HG02938 (cell line): ENCODE measurements around the gene GPT2.

ENCODE experiments used
- ATAC-seq: cut with Tn5 transposase; IDR thresholded peaks from one replicate; pipeline ENCODE4 v1.9.1; 2021; ENCODE audit warnings: mild to moderate bottlenecking, moderate library complexity; ENCODE audit not compliant: unreplicated experiment

GPT2 gene

DNA sequence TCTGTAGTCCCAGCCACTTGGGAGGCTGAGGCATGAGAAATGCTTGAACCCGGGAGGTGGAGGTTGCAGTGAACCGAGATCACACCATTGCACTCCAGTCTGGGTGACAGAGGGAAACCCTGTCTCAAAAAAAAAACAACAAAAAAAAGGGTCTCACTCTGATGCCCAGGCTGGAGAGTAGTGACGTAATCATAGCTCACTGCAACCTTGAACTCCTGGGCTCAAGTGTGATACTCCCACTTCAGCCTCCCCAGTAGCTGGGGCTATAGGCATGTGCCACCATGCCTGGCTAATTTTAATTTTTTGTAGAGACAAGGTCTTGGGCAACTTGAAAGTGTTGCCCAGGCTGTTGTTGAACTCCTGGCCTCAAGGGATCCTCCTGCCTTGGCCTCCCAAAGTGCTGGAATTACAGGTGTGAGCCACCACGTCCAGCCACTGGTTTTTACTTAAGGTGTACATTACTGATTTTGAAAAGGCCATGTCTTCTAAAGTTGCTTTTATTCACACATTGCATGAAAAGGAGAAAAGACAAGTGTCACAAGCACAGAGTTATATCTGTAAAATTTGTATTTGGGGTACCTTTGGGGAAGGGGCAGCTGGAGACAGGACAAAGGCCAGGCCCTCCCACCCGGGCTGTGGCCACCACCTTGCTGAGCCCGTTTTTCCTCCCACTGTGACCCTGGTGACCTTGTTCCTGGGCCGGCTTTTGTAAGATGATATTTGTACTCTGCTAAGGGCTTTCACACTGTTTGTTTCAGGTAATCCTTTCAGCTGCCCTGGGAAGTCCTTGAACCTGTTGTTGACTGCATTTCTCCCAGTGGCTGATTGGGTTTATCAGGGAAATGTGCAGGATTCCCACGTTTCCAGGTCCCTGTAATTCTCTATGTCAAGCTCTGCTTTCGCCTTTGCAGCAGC, 11.5 kb downstream of the GPT2 start:
- no peak for ATAC-seq

DNA sequence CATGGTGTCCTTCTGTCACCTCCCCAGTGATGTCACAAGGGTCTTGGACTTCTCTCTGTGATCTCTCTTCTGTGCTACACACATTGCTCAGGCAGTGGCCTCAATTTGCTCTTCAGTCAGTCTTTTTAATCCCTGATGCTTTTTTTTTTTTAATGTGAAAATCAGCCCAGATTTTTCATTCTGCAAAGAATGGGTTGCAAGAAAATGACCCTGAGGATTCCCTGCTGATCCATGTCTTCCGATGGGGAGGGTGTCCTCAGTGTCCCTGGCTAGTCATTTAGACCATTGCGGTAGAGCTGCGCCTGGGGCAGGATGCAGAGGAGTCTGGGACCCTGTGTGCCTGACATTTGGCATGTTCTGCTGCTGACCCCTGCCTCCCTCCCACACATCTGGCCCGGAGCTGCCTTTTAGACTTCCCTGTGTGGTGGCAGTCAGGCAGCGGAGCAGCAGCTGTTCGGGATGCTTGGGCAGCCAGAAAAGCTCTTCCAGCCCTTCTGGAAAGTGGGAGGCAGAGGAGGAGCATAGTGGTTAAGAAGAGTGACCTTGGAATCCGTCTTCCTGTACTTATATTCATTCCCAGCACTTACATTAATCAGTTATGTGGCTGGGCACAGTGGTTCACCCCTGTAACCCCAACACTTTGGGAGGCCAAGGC, 12.3 kb downstream of the GPT2 start:
- no peak for ATAC-seq

DNA sequence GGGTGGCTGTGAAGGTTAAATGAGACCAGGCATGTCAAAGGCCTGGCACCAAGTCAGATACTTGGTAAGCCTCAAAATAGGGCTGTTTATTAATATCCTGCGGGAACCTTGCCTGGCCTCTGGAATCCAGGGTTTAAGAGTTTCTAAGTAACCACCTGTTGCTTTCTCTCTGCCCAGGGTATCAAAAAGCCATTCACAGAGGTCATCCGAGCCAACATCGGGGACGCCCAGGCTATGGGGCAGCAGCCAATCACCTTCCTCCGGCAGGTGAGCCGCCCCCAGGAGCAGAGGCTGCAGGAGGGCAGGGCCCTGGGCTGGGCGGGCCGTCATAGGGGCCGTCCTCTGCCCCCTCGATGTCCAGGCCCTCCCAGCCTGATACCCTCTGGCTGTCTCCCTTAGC, 13.3 kb downstream of the GPT2 start:
- no peak for ATAC-seq

DNA sequence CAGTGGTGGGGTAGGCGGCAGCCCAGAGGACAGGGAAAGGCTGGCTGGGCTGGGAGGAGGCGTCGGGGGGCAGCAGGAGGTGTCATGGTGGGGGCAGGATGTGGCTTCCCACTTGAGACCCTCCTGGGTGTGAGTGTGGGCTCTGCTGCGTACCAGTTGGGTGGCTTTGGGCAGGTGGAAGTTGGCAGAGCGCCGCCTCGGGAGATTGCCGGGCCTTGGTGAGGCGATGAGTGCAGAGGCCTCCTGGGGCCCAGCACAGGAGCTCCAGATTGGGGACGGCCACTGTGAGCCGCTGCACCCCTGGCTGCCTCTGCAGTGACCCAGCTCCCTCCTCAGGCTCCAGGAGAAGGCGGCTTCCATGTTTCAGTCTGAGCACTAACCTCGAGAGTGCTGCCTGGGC, 13.8 kb downstream of the GPT2 start:
- ATAC-seq: no peak

DNA sequence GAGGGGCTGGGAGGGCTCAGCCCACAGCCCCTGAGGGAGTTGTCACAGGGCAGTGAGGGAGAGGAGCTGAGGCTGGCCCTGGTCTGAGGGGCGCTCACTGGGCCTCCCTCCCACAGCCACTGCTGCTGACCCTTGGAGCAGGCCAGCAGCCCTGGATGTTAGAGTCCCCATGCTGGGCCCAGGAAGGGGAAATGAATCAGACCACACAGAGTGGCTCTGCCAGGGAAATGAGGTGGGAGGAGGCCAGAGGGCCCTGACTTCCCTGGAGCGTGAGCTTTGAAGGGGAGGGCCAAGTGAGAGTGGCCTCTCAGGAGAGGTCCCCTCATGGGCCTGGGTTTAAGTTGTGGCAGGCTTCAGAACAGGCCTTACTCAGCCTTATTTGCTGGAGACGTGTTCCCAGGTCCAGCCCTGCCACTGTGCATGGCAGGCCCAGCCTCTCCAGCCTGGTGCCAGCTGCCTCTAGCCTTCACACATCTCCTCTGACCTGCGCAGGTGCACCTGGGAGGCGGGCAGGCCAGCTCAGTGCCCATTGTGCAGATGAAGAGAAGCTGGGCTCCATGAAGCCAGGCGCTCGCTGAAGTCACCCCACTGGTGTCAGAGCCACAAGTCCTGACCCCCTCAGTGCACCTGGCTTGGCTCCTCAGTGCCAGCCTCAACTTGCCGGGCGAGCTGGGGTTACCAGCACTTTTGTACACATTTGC, 15.4 kb downstream of the GPT2 start:
- no peak for ATAC-seq

DNA sequence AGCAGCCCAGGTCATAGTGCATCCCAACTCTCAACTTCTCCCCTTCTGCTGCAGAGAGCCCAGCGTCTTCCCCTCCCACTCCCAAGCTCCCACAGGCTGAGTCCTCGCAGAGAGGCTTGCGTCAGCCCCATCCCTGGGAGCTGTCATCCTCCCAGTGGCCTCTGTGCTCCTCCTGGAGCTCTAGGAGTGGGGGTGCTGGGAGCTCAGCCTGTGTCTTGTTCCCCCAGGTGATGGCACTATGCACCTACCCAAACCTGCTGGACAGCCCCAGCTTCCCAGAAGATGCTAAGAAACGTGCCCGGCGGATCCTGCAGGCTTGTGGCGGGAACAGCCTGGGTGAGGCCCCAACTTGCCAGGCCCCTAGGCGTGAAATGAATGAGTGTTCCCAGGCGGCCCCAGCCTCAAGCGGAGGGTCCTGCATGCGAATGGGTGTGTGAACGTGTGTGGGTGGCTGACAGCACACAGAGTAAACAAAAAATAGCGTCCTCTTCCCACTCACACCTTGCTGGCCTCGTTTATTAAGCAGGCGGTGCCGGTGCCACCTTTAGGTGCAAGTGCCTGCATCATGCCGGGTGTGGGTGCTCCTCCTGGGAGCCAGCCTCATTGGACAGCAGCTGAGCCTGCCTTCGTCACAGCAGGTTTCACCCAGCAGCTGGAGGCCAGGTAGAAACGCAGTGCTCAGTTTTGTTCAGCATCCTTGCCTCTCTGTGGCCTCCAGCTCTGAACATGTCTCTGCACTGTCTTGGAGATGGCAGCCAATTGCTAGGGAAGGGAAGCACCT, 16.5 kb downstream of the GPT2 start:
- ATAC-seq: no peak

DNA sequence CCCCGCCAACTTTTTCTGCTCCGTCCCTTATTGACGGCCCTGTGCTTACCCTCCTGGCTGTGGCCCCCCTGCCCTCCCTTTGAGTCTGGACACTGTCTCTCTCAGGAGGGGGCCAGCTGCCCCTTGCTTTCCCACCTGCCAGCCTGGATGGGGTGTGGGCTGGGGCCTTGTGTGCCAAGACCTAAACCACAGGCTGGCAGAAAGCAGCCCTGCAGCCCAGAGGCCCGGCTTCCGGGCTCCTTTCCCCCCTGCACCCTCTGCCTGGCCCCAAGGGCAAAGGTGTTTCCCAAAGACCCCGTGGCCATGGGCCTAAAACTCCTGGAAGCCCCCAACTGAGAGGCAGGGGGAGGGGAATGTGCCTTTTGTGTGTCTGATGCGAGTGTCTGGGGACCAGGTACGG, 17.5 kb downstream of the GPT2 start:
- ATAC-seq: no peak

DNA sequence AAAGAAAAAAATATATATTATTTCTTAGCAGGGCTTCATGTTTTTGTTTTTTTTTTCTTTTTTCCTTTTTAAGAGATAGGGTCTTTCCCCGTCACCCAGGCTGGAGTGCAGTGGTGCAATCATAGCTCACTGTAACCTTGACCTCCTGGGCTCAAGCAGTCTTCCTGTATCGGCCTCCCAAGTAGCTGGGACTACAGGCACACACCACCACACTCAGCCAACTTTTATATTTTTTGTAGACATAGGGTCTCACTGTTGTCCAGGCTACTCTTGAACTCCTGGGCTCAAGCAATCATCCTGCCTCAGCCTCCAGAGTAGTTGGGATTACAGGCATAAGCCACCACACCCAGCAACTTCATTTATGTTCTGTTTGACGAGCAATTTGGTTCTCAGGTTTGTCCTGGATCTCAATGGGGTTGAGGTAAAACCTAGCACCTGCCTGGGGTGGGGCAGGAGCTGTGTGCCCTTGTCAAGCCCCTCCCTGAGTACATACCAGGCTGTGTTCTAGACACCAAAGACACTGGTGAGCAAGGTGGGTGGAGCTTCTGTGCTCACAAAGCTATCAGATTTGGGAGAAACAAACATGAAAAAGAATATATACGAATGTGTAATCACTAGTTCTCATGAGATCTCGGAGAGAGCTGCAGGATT, 19.2 kb downstream of the GPT2 start:
- ATAC-seq: no peak

GRCh38 chr16:46904471-46904870, 20.3 kb downstream of the GPT2 start:
- no peak for ATAC-seq

GRCh38 chr16:46906360-46907060, 22.3 kb downstream of the GPT2 start:
- ATAC-seq: no peak

GRCh38 chr16:46907061-46907774, 23.1 kb downstream of the GPT2 start:
- no peak for ATAC-seq

DNA sequence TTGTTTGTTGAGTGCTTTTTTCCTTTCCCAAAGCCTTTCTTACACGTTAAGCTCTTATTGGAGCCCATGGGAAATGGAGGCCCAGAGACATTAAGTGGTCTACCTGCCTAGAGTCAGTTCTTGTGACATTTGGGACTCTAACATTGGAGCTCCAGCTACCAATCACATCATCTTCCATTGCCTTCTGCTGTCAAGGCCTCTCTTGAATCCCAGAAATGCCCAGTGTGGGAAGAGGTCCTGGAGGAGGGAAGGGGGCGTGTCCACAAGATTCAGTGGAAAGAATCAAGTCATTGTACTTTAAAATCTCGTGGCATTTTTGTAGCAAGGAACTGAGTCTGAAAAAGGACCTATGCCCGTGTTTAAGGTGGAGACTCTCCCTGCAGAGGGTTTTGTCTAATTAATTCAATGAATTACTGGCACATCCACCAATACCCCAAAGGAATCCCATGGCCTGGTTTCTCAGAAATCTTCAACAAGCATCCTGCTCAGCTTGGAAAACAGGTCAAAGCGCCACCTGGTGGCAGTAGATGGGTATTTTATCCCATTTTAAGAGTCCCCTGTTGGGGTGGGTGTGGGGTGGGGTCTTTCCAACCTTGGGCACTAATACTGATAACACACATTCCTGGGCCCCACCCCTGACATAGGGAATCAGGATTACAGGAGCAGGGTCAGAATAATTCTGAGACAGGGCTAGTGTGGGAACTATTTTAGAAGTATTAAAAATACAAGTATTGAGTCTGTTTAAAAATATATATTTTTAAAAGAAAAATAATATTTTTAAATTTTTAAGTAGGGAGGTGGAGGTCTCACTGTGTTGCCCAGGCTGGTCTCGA, 24.6 kb downstream of the GPT2 start:
- ATAC-seq: no peak

GRCh38 chr16:46911038-46911437, 26.9 kb downstream of the GPT2 start:
- ATAC-seq: peak; percentile 66

DNA sequence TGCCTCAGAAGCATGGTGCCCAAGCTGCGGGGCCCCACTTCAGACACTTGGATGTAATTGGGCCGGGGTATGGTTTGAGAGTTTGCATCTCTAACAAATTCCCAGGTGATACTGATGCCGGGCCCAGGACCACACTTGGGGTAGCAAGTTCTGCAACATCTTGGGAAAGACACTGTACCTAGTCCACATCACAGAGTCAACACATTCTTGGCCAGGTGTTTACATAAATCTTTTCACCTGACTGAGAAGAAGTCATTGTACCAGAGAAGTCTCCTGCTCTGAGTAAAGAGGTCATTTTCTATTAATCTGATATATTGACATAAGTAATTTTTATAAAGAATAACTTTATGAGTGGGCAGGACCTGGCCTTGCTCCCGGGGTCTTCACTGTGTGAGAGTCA, 27.5 kb downstream of the GPT2 start:
- ATAC-seq: no peak

DNA sequence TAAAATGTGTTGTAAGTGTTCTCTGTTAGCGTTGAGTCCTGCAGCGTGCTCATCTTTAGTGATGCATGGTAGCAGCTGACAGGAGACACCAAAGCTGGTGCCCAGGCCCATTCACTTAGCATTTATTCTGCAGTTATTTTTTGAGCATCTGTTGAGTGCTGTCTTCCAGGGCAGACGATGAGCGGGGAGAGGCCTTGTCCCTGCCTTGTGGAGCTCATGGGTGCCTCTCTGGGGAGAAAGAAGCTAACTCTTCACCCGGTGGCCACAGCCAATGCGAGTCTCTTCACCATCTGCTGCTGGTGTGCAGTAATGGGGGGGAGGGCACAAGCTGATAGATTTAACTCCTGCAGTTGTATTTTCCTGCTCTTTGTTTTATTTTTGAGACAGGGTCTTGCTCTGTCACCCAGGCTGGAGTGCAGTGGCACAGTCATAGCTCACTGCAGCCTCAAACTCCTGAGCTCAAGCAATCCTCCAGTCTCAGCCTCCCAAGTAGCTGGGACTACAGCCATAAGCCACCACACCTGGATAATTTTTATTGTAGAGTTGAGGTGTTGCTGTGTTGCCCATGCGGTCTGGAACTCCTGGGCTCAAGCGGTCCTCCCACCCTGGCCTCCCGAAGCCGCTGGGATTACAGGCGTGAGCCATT, 30.5 kb downstream of the GPT2 start:
- no peak for ATAC-seq

- no peak for ATAC-seq
Measured at GRCh38 chr16:46915483-46916025, 31.4 kb downstream of the GPT2 start.

DNA sequence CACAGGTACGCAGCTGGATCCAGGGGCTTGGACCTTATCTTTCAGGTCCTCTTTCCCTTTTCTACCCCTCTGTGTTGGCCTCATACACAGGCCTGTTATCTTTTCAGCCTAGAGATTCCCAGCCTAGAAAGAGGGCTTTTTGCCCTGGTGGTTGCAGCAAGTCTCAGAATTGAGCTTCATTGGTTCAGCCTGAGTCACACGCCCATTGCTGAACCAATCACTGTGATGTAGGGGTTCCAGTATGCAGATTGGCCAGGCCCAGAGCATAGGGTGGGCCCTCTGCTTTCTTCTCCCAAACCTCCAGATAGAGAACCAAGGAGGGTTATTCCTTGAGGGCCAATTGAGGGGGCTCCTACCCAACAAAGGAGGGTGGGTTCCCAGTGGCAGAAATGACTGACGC, 32.8 kb downstream of the GPT2 start:
- ATAC-seq: no peak

GRCh38 chr16:46918400-46918799, 34.2 kb downstream of the GPT2 start:
- ATAC-seq: no peak
